G401 (cell line): ENCODE measurements around the gene NAPB. TPM values are rescaled to one million over a fixed set of nuclear protein-coding genes. Genes with fewer than 3 reads are reported as not detected.

Source experiments
- DNase-seq: peaks from one replicate; pipeline ENCODE4 v3.0.0-alpha.2; 2015; ENCODE audit warnings: low spot score
- in situ Hi-C: cut with HindIII; loops from 2 replicates; pipeline ENCODE4 v1.10.0; 2016; ENCODE audit warnings: low sequenced_read_pairs, mixed read lengths
- total RNA-seq: library from RNA; depleted of rRNA; stranded (reverse); fragments of >200 nt; shearing (Covaris generic); gene quantifications from 2 replicates; pipeline ENCODE4 v1.2.3, GENCODE V29; 2014

NAPB gene
- total RNA-seq, 1 experiment from 2014 or later: 3.7 TPM

DNA sequence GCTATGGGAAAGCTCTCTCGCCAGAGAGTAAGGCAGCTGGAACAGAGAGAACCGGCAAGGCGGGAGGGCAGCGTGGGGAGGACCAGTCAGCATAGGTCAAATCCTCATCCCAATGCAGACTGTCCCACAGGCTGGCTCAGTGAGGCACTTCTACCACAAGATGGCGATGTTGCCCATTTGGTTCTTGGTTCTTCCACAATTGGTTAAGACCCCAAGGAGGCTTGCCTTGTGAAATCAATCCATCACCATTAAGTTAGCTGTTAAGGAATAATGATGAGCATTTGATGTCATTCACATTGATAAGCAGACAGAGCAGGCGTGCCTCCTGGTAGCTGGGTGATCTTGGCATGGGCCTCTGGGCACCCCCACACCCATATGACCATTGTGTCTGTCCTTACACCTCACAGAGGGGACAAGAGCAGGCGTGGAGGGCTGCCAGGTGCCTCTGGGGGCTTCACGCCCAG is 20.6 kb upstream of the NAPB start:
- in situ Hi-C loops: no loop called here
- DNase-seq: peak; percentile 79

DNA sequence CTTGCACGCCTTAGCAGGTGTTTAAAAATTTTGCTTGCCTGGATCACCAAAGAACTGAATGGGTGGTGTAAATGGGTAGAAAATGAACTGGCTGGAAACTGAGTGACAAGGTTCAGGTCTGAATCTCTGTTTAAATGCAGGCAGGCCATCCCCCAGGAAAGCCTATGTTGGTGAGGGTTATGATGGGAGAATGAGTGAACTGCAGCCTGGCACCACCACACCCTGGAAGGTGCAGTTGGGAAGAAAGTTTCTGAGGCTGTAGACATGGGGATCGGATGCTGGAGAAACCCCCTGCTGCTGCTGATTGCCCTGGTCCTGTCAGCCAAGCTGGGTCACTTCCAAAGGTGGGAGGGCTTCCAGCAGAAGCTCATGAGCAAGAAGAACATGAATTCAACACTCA is 18.7 kb upstream of the NAPB start:
- DNase-seq: no peak
- in situ Hi-C loops: no loop called here

DNA sequence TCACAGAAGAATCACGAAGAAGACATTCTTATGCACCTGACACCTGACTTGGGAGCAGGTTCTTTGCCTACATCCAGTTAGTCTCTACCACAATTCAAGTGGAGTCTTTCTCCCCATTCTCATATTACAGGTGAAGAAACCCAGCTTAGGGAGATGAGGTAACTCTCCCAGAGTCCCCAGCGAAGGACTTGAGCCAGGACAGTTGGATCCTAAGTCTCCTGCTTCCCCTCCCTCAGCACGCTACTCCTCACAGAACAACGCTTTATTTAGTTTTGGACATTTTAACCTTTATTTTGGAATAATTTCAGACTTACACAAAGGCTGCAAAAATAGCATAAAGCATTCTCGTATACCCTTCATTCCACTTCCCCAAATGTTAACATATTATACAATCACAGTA is 17.4 kb upstream of the NAPB start:
- in situ Hi-C loops: no loop called here
- DNase-seq: no peak

DNA sequence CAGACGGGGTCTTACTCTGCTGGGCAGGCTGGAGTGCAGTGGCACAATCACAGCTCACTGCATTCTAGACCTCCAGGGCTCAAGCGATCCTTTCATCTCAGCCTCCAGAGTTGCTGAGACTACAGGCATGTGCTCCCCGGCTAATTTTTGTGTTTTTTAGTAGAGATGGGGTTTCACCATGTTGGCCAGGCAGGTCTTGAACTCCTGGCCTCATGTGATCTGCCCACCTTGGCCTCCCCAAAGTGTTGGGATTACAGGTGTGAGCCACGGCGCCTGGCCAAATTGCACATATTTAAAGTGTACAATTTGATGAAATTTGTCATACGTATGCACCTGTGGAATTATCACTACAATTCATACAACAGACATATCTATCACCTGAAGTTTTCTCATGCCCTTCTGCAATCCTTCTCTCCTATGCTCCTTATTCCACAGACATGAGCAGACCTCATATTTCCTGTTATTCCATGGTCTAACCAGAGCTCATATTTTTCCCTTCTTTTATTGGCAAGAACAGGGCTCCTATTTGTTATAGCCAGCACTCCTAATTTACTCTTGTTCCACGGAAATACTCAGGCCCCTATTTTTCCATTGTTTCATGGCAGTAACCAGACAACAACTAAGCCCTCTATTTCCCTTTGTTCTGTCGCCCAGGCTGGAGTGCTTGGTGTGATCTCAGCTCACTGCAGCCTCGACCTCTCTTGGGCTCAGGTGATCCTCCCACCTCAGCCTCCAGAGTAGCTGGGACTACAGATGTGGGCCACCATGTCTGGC is 16.0 kb upstream of the NAPB start:
- no peak for DNase-seq
- in situ Hi-C loops: no loop called here

DNA sequence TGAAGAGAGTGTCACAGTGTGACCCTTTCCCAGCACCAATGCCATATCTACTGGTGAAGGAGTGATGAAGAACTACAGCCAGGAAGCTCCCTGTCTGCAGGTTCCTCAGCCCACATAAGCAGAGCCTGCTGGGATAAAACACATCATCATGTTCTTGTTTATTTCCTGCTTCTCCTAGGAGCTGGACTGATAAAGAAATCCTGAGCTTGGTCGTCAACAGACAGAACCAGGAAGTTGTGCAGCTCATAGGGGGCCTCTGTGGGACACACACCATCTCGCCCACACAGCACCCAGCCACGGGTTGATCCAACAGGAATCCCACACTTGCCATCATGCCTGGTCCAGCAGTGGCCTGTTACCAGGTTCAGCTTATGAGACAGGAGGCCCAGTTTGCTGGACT is 15.4 kb upstream of the NAPB start:
- in situ Hi-C loops: no loop called here
- DNase-seq: peak; percentile 64

DNA sequence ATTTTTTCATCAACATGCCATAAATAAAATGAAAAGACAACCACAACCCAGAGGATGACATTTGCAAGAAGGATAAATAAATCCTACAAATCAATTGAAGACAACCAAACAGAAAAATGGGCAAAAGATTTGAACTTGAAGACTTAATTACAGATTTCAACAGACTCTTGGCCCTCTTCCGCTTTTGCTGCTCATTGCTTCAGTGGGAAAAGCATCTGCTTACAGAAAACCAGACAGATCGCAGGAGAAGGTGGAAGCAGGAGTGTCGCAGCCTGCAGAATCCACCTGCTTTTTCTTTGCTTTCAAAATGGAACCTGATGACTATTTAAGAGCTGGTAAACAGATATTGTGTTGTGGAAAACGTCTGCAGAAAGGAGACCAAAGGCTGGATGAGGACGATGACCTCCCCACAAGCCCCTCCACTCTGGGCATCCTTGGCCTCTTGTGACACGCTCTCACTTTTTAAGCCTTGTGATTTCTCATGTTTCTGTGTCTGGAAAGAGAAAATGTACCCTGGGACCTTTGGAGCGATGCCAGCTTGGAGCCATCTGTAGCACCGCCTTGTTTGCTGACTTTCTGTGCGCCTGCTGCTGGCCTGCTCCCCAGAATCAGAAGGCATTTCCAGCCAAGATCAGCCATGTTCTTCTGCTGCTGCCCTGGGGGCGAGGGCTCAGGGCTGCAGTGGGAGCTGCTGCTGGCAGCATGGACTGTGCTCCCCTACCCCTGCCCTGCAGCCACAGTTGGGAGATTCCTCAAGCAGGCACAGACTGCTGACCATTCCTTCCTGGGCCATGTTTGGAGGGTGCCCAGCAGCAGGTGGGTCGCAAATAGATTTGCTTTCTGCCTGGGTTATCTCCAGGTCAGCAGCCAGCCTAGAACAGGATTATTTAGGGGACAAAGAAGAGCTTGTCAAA is 14.6 kb upstream of the NAPB start:
- DNase-seq: peak; percentile 94
- in situ Hi-C loops: no loop called here

DNA sequence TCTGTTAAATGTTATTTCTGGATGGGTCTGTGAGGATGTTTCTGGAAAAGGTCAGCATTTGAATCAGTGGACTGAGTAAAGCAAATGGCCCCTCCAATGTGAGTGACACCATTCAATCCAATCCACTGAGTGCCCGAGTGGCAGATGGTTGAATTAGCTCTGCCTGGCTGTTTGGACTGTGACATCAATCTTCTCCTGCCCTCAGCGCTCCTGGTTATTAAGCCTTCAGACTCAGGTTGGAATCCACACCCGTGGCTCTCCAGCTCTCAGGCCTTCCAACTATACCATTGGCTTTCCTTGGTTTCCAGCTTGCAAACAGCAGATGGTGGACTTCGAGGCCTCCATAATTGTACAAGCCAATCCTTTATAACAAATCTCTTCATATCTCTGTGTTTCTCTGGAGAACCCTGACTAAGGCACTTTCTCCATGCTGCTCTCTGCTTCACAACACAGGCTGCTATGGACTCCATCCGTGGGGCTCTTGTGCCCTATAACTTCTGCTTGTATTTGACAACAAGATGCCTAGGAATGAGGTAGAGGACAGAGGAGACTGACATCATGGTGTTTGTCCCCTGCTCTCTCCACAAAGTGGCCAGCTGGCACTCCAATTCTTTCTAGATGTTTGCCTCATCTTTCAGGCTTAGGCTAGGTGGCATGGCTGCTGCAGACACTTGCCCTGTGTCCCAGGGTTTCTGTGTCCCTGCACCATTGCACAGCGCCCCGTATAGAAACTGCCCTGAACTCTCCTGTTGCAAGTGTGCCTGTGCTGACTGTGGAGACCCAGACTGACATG is 13.4 kb upstream of the NAPB start:
- in situ Hi-C loops: no loop called here
- peak; percentile 37 for DNase-seq

DNA sequence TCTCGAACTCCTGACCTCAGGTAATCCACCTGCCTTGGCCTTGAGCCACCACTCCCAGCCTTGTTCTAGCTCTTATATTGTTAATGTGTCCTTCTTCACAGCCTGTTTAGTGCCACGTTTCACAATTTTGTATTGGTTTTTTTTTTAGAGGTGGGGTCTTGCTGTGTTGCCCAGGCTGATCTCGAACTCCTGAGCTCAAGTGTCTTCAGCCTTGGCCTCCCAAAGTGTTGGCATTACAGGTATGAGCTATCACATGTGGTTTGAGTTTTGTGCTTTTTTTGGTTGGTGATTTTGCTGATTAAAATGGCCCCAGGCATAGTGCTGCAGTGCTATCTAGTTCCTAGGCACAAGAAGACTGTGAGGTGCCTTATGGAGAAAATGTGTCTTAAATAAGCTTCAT is 12.3 kb upstream of the NAPB start:
- in situ Hi-C loops: no loop called here
- no peak for DNase-seq

DNA sequence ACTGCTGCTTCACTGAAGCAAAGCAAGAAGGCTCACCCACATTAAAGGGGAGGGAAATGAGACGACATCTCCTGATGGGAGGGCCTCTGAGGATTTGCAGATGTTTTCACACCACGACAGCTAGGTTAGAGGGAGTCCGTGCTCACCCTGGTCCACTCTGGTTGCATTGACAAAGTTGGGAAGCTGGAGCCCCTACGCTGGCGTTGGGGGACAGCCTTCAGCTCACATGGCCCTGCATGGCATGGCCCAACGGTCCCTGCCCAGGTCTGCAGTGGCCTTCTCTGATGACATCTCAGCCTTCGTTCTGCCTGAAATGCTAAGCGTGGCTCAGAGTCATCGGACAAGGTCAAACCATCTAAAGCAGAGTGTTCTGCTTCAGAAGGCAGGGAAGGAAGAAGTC is 3.8 kb upstream of the NAPB start:
- in situ Hi-C loops: no loop called here
- no peak for DNase-seq

DNA sequence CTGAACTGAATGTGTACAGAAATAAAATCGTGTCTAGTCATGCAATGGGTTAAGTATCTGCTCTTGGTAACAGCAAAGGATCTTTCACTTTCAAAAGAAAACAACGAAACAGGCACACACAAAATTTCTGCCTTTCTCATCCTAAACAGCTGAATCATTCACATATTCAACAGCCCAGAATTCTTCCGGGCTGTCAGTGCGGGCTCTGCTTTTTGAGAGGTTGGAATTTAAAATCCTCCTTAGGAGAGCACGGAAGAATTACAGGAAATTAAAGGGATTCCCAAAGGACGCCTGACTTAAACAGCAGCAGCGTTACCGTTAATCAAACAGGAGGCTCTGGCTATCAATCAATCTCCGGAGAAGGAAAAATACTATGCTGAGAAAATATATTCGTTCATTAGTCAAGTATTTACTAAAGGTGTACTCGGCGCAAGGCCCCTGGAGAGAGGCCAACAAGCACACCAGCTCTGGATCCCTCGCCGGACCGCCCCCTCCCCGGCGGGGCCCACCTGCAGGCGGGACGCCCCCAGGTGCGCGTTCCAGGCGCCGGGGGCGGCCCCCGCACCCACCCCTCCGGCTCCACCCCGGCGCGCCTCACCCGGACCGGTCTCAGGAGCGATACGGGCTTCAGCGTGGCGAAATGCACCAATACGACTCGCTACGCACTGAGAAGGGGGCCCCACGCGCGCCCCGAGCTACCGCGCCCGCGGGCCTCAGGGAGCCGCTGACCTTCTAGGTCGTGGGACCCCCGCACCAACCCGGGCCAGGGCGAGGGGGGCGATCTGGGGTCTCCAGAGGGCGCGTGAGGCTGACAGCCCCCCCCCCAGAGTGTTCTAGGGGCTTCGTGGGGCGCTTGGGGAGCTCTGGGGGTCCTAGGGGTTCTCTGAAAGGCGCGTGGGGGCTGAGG is 1.0 kb downstream of the NAPB start:
- peak; percentile 53 for DNase-seq
- in situ Hi-C loops: no loop called here

DNA sequence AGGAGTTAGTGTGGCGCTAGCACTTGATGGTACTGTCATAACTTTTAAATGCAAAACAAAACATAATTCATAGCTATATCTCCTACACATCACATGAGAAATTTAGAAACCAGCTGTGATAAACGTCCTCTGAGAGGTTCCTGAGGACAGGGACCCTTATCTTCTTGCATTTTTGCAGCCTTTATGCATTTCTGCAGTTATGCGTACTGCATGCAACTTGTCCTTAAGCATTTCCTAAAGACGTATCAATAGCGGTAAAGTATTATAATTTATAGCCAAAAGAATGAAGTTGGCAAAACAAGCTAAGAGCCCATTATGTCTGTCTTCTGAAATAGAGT is 1.7 kb downstream of the NAPB start:
- DNase-seq: no peak
- in situ Hi-C loops: no loop called here

DNA sequence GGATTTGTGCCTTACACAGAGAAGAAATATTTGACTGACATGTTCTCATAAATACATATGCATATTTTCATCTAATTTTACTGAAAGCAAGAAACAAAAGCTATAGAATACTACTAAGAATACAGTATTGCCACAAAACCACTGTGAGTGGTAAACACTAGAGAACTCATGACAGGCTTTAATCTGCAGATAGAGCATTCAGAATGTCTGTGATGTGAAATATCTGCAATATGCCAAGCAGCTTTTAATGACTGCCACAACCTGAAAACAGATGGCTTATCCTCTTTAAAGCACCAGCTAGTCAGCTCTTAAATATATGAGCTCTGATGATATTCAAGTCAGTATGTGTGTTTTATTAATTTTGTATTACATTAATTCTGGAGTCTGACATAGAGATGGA is 3.4 kb downstream of the NAPB start:
- DNase-seq: no peak
- in situ Hi-C loops: no loop called here

DNA sequence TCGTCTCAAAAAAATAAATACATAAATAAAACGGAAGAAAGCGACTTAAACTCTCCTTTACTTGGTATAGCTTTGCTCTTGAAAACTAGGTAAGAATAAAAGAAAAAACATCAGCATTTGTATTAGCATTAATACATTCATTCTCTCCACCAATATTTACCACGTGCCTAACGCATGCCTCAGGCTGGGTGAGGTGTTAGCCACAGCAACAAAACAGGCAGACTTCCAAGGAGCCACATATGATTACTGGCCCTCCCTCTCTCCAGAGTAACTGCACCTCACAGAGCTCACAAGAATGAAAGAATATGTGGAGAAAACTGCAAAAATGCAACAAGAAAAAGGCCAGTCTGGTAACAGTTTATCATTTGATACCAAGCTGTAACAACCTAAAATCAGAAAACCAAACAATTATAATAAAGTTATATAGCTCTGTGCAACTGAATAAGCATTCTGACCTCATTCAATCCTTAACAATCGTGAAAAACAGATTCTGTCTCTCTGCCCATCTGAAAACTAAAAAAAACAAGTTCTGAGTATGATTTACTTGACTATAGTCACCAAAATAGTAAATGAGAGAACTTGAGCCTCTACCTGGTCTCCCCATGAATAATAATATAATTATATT is 5.2 kb downstream of the NAPB start:
- in situ Hi-C loops: no loop called here

DNA sequence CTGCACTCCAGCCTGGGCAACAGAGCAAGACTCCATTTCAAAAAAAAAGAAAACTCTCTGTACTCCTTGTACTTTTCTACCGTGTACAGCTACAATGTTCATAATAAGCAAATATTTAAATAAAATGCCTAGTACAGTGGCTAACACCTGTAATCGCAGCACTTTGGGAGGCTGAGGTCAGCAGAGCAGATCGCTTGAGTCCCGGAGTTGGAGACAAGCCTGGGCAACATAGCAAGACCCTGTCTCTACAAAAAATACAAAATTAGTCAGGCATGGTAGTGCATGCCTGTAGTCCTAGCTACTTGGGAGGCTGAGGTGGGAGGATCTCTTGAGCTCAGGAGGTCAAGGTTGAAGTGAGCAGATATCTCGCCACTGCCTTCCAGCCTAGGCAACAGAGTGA is 5.7 kb downstream of the NAPB start:
- no peak for DNase-seq
- in situ Hi-C loops: no loop called here

More for the DNA sequence above, 5.2 kb downstream of the NAPB start:
- no peak for DNase-seq

DNA sequence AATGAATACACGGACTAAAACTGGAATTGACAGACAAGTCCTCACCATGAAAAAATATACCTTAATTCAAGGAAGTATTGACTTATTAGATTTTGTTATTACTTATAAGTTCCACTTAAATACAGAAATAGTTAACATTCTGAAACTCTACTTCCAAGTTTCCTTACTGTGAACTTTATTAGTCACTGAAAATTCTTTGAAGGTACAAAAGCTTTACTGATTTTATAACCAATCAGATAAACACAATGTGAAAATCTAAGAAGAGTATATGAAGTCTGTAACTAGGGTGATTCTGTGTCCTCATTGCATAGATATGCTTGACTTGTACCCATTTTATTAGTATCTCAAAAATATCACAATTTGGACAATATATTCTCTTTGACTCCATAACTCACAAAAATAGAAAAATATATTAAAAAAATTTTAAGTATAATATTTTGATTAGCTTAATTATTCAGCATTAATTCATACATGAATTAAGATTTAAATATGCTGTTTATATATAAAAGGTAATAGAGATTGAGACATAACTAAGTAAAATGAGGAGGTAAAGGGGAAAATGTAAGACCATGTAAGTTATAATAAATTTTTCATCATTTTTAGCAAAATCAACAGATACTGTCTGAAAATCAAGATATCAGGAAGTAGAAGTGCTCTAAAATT is 6.6 kb downstream of the NAPB start:
- DNase-seq: no peak
- in situ Hi-C loops: no loop called here

DNA sequence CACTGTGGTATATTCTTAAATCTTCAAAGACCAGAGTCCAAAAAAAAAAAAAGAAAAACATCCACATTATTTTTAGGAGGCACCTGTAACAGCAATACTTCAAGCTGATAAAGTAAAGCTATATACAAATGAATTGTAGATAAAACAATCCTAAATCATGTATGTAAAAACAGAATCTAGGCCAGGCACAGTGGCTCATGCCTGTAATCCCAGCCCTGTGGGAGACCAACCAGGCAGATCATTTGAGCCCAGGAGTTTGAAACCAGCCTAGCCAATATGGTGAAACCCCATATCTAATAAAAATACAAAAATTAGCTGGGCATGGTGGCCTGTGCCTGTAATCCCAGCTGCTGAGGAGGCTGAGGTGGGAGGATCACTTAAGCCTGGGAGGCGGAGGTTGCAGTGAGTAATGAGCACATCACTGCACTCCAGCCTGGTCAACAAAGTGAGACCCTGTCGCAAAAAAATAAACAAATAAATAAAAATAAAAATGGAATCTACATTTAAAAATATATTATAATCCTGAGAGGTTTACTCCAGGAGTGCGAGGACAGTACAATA is 7.3 kb downstream of the NAPB start:
- no peak for DNase-seq
- in situ Hi-C loops: no loop called here

DNA sequence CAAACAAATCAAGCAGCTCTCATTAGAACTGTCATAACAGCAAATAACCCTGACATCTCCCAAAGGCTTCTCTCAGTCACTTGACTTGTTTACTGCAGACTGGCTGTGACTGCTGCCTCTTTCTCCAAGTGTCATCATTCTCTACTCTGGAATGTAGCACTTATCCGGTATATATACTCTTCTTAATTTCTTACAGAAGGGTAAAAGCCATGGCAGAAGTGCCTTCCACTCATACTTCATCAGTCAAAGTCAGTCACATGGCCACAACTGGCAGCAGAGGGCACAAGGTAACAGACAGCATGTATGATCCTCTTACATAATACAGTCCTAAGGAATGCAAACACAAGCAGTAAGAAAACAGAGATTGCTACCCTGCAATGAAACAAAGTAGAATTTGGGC is 9.3 kb downstream of the NAPB start:
- in situ Hi-C loops: no loop called here
- DNase-seq: peak; percentile 31
